ENCODE results near the gene PLXNA4. TPM values are rescaled to one million over a fixed set of nuclear protein-coding genes. Genes with fewer than 3 reads are reported as not detected.

The PLXNA4 gene
- total RNA-seq, 4 donors from 2014 or later = 5.1 to 7.0 (median 5.3) TPM

GRCh38 chr7:132514430-132514829 is 61.8 kb downstream of the PLXNA4 start:
- DNase-seq (ENCODE audit: low spot score in 2 of 2) = no peak
- WGBS, 2 donors = 92 to 97% methylated on average over 1 of the region's 1 CpG
- intact Hi-C loops (cut with DNase I; ENCODE audit: low total_unique reads) = no loop called here
- TF ChIP-seq CTCF (IDR thresholded peaks at IDR 0.05) = no peak
- no peak for TF ChIP-seq POLR2A (IDR thresholded peaks at IDR 0.05)
- H3K4me3 ChIP-seq (ENCODE audit: low read depth, poor library complexity, severe bottlenecking) = no peak overlapping the region

- no peak for DNase-seq (ENCODE audit: low spot score in 2 of 2)
- intact Hi-C loops (cut with DNase I; ENCODE audit: low total_unique reads) = no loop called here
- TF ChIP-seq CTCF (IDR thresholded peaks at IDR 0.05) (no peak), POLR2A (IDR thresholded peaks at IDR 0.05) (no peak)
- H3K4me3 ChIP-seq (ENCODE audit: low read depth, poor library complexity, severe bottlenecking) = no peak overlapping the region
- 80 to 85% methylated on average over 8 of the region's 8 CpGs for WGBS, 2 donors
Measured at GRCh38 chr7:132511921-132512320, 64.3 kb downstream of the PLXNA4 start.

- intact Hi-C loops (cut with DNase I; ENCODE audit: low total_unique reads) = no loop called here
- WGBS, 2 donors = 92 to 96% methylated on average over 3 of the region's 3 CpGs
Measured at GRCh38 chr7:132511387-132511786, 64.9 kb downstream of the PLXNA4 start.

GRCh38 chr7:132509643-132510042 is 66.6 kb downstream of the PLXNA4 start:
- no peak overlapping the region for H3K4me3 ChIP-seq (ENCODE audit: low read depth, poor library complexity, severe bottlenecking)
- no peak for TF ChIP-seq CTCF (IDR thresholded peaks at IDR 0.05)
- TF ChIP-seq POLR2A (IDR thresholded peaks at IDR 0.05) = no peak
- WGBS, 2 donors = 68 to 70% methylated on average over 4 of the region's 4 CpGs
- intact Hi-C loops (cut with DNase I; ENCODE audit: low total_unique reads) = no loop called here
- no peak for DNase-seq (ENCODE audit: low spot score in 2 of 2)

More at GRCh38 chr7:132511387-132511786, 64.9 kb downstream of the PLXNA4 start:
- DNase-seq (ENCODE audit: low spot score in 2 of 2) = no peak
- TF ChIP-seq POLR2A (IDR thresholded peaks at IDR 0.05) = no peak
- no peak for TF ChIP-seq CTCF (IDR thresholded peaks at IDR 0.05)
- H3K4me3 ChIP-seq (ENCODE audit: low read depth, poor library complexity, severe bottlenecking) = no peak overlapping the region

- intact Hi-C loops (cut with DNase I; ENCODE audit: low total_unique reads) = no loop called here
- no peak overlapping the region for H3K4me3 ChIP-seq (ENCODE audit: low read depth, poor library complexity, severe bottlenecking)
- TF ChIP-seq CTCF (IDR thresholded peaks at IDR 0.05) (no peak), POLR2A (IDR thresholded peaks at IDR 0.05) (no peak)
- DNase-seq (ENCODE audit: low spot score in 2 of 2) = no peak
- 62 to 63% methylated on average over 10 of the region's 10 CpGs for WGBS, 2 donors
Measured at GRCh38 chr7:132508724-132509353, 67.4 kb downstream of the PLXNA4 start.

GRCh38 chr7:132504852-132505251 is 71.4 kb downstream of the PLXNA4 start:
- TF ChIP-seq CTCF (IDR thresholded peaks at IDR 0.05) (no peak), POLR2A (IDR thresholded peaks at IDR 0.05) (no peak)
- H3K4me3 ChIP-seq (ENCODE audit: low read depth, poor library complexity, severe bottlenecking) = no peak overlapping the region
- intact Hi-C loops (cut with DNase I; ENCODE audit: low total_unique reads) = no loop called here
- no peak for DNase-seq (ENCODE audit: low spot score in 2 of 2)
- 71 to 78% methylated on average over 11 of the region's 11 CpGs for WGBS, 2 donors

All from lower leg skin (tissue), 4 donors.